IMR-90 (cell line): ENCODE data around the gene TAX1BP1. TPM values are rescaled to one million over a fixed set of nuclear protein-coding genes. Genes with fewer than 3 reads are reported as not detected.

Source experiments
- ATAC-seq: fragments of 200-7000 bp; cut with Tn5 transposase; 2 replicates; pipeline ENCODE4 v1.9.1; 2020; ENCODE audit warnings: low read depth, mild to moderate bottlenecking, moderate library complexity
- BruUV-seq: library from RNA; stranded (reverse); fragments of 400-500 nt; replicated peaks from 2 replicates; lab custom pipeline; 2021; lab: Mats Ljungman, UMichigan
- CTCF ChIA-PET: fragments of 300-600 bp; formaldehyde crosslinking; extraction: SDS; loops from one replicate; lab custom pipeline; 2021; ENCODE audit warnings: antibody characterized with exemption; lab: Yijun Ruan, JAX
- POLR2A ChIA-PET: fragments of 300-600 bp; sonication (Branson Sonifier 250); formaldehyde crosslinking; loops from one replicate; lab custom pipeline; 2022; ENCODE audit warnings: antibody characterized with exemption; ENCODE audit not compliant: unreplicated experiment; lab: Charles Lee
- DNase-seq: peaks from one replicate; pipeline ENCODE4 v3.0.0; 2013
- H2AFZ ChIP-seq: replicated peaks from 2 replicates; pipeline ENCODE3; 2013; ENCODE audit warnings: low read length, mild to moderate bottlenecking; ENCODE audit not compliant: poor library complexity
- H2AK5ac ChIP-seq: 2 replicates; pipeline ENCODE4 v1.6.1; 2013; ENCODE audit warnings: low read depth, low read length, inconsistent platforms
- H2AK9ac ChIP-seq: replicated peaks from 2 replicates; pipeline ENCODE3; 2013; ENCODE audit warnings: mild to moderate bottlenecking, low read depth, low read length, moderate library complexity; ENCODE audit not compliant: poor library complexity
- H2BK120ac ChIP-seq: 2 replicates; pipeline ENCODE4 v1.6.1; 2013; ENCODE audit warnings: low read depth, low read length, inconsistent platforms
- H2BK15ac ChIP-seq: 3 replicates; pipeline ENCODE4 v1.6.1; 2013; ENCODE audit warnings: low read depth, low read length, inconsistent platforms
- H2BK20ac ChIP-seq: 2 replicates; pipeline ENCODE4 v1.6.1; 2013; ENCODE audit warnings: low read depth, mild to moderate bottlenecking, inconsistent platforms, low read length, moderate library complexity
- H2BK5ac ChIP-seq: 2 replicates; pipeline ENCODE4 v1.6.1; 2013; ENCODE audit warnings: mild to moderate bottlenecking, low read depth, low read length, inconsistent platforms; ENCODE audit not compliant: poor library complexity, severe bottlenecking
- H3K14ac ChIP-seq: replicated peaks from 2 replicates; pipeline ENCODE4 v1.6.1; 2013; ENCODE audit warnings: low read depth, low read length, inconsistent platforms
- H3K18ac ChIP-seq: 2 replicates; pipeline ENCODE4 v1.6.1; 2013; ENCODE audit warnings: low read depth, low read length, control low read depth
- H3K23ac ChIP-seq: 2 replicates; pipeline ENCODE4 v1.6.1; 2013; ENCODE audit warnings: low read depth, low read length, inconsistent platforms
- H3K27ac ChIP-seq: 2 replicates; pipeline ENCODE4 v1.5.1; 2013; ENCODE audit warnings: mild to moderate bottlenecking, control low read depth, low read length; ENCODE audit not compliant: insufficient read depth
- H3K27me3 ChIP-seq: 2 replicates; pipeline ENCODE4 v1.6.1; 2013; ENCODE audit warnings: low read length; ENCODE audit not compliant: control insufficient read depth, insufficient read depth
- H3K36me3 ChIP-seq: 2 replicates; pipeline ENCODE4 v1.6.1; 2013; ENCODE audit warnings: low read length, mixed read lengths; ENCODE audit not compliant: control insufficient read depth, insufficient read depth
- H3K4ac ChIP-seq: 2 replicates; pipeline ENCODE4 v1.6.1; 2013; ENCODE audit warnings: low read depth, low read length, inconsistent platforms
- H3K4me1 ChIP-seq: 2 replicates; pipeline ENCODE4 v1.6.1; 2013; ENCODE audit warnings: low read length, mixed read lengths; ENCODE audit not compliant: control insufficient read depth, insufficient read depth
- H3K4me2 ChIP-seq: 2 replicates; pipeline ENCODE4 v1.6.1; 2013; ENCODE audit warnings: low read depth, mild to moderate bottlenecking, control low read depth, low read length, moderate library complexity
- H3K4me3 ChIP-seq: 2 replicates; pipeline ENCODE4 v1.5.1; 2013; ENCODE audit warnings: low read depth, mild to moderate bottlenecking, control low read depth, low read length, moderate library complexity; ENCODE audit not compliant: insufficient read depth
- H3K56ac ChIP-seq: 2 replicates; pipeline ENCODE4 v1.6.1; 2013; ENCODE audit warnings: low read length, inconsistent platforms; ENCODE audit not compliant: insufficient read depth; ENCODE audit errors: extremely low read depth
- H3K79me1 ChIP-seq, 2 experiments: 2 replicates each; pipeline ENCODE4 v1.6.1; 2013; ENCODE audit warnings: low read length in 2 of 2, inconsistent platforms in 1 of 2, low read depth in 1 of 2
- H3K9ac ChIP-seq: 2 replicates; pipeline ENCODE4 v1.6.1; 2013; ENCODE audit warnings: low read depth, low read length, control low read depth
- H3K9me1 ChIP-seq: 2 replicates; pipeline ENCODE4 v1.6.1; 2013; ENCODE audit warnings: low read length, inconsistent platforms; ENCODE audit not compliant: insufficient read depth
- H3K9me3 ChIP-seq: 2 replicates; pipeline ENCODE4 v1.6.1; 2013; ENCODE audit warnings: low read length; ENCODE audit not compliant: control insufficient read depth, insufficient read depth
- H4K20me1 ChIP-seq: 2 replicates; pipeline ENCODE4 v1.6.1; 2013; ENCODE audit warnings: low read length, inconsistent platforms; ENCODE audit not compliant: insufficient read depth
- H4K5ac ChIP-seq: 2 replicates; pipeline ENCODE4 v1.6.1; 2013; ENCODE audit warnings: mild to moderate bottlenecking, low read depth, low read length, control low read depth
- H4K8ac ChIP-seq, 2 experiments: 2 replicates each; pipeline ENCODE4 v1.6.1; 2013; ENCODE audit warnings: low read depth in 2 of 2, low read length in 2 of 2, control low read depth in 1 of 2, inconsistent platforms in 1 of 2
- H4K91ac ChIP-seq: 2 replicates; pipeline ENCODE4 v1.6.1; 2013; ENCODE audit warnings: low read depth, low read length, inconsistent platforms; ENCODE audit not compliant: insufficient read depth
- BHLHE40 ChIP-seq: fragments of 150-350 bp; IDR thresholded peaks from 2 replicates; pipeline ENCODE4 v1.6.1; 2016; ENCODE audit warnings: mild to moderate bottlenecking, low read depth, low read length
- CEBPB ChIP-seq: IDR thresholded peaks from 2 replicates; pipeline ENCODE4 v1.6.1; 2012; ENCODE audit warnings: low read depth, low read length, improper control_type of control experiment
- CHD1 ChIP-seq: IDR thresholded peaks from 2 replicates; pipeline ENCODE4 v1.6.1; 2012; ENCODE audit warnings: low read depth, low read length, improper control_type of control experiment
- CTCF ChIP-seq: conservative IDR thresholded peaks from 2 replicates; pipeline ENCODE4 v1.5.1; 2012; ENCODE audit warnings: mild to moderate bottlenecking, low read depth, low read length, improper control_type of control experiment
- ELK1 ChIP-seq: fragments of 150-350 bp; IDR thresholded peaks from 2 replicates; pipeline ENCODE4 v1.6.1; 2016; ENCODE audit warnings: low read depth, mild to moderate bottlenecking, low read length, moderate library complexity, borderline replicate concordance
- FOS ChIP-seq: fragments of 150-350 bp; IDR thresholded peaks from 2 replicates; pipeline ENCODE4 v1.6.1; 2016; ENCODE audit warnings: low read depth, low read length
- MAFK ChIP-seq: IDR thresholded peaks from 2 replicates; pipeline ENCODE4 v1.6.1; 2012; ENCODE audit warnings: low read depth, low read length, improper control_type of control experiment
- MAZ ChIP-seq: IDR thresholded peaks from 2 replicates; pipeline ENCODE4 v1.6.1; 2012; ENCODE audit warnings: low read depth, mild to moderate bottlenecking, low read length, improper control_type of control experiment, moderate library complexity, borderline replicate concordance
- MXI1 ChIP-seq: IDR thresholded peaks from 2 replicates; pipeline ENCODE4 v1.6.1; 2012; ENCODE audit warnings: low read depth, mild to moderate bottlenecking, low read length, moderate library complexity, borderline replicate concordance
- NFE2L2 ChIP-seq: fragments of 150-350 bp; IDR thresholded peaks from 2 replicates; pipeline ENCODE4 v1.6.1; 2016; ENCODE audit warnings: low read depth, mild to moderate bottlenecking, low read length
- POLR2A ChIP-seq: IDR thresholded peaks from 2 replicates; pipeline ENCODE4 v1.6.1; 2012; ENCODE audit warnings: mild to moderate bottlenecking, low read depth, low read length
- RAD21 ChIP-seq: IDR thresholded peaks from 2 replicates; pipeline ENCODE4 v1.6.1; 2012; ENCODE audit warnings: low read length, improper control_type of control experiment
- RFX5 ChIP-seq: IDR thresholded peaks from 2 replicates; pipeline ENCODE4 v1.8.0; 2012; ENCODE audit warnings: low read depth, mild to moderate bottlenecking, low read length, moderate library complexity
- SMC3 ChIP-seq: fragments of 150-350 bp; IDR thresholded peaks from 2 replicates; pipeline ENCODE4 v1.6.1; 2016; ENCODE audit warnings: low read depth, mild to moderate bottlenecking, antibody characterized with exemption, low read length, moderate library complexity
- WGBS, 2 experiments: methylation state at CpG; one replicate each; pipeline versions ENCODE4 v1.1.5 to v1.1.7; 2013; ENCODE audit warnings: missing lambda C conversion rate in 2 of 2; ENCODE audit not compliant: insufficient read length in 1 of 2; ENCODE audit errors: extremely low coverage in 2 of 2; 5-methylcytosine and 5-hydroxymethylcytosine counted together
- dilution Hi-C: fragments of 300-500 bp; cut with HindIII; formaldehyde crosslinking; loops from one replicate; pipeline ENCODE4 v1.14.3; 2018; ENCODE audit warnings: low sequenced_read_pairs; ENCODE audit not compliant: unreplicated experiment
- in situ Hi-C: fragments of 300-500 bp; cut with MboI; formaldehyde crosslinking; loops from 3 replicates; pipeline ENCODE4 v1.14.3; 2019; ENCODE audit warnings: low sequenced_read_pairs, inconsistent platforms, mixed read lengths
- intact Hi-C: fragments of 100-400 bp; cut with micrococcal nuclease; formaldehyde crosslinking; loops from 2 replicates; pipeline ENCODE4 v1.10.0; 2022
- polyA plus RNA-seq, 3 experiments: library from polyadenylated mRNA; depleted of rRNA; stranded (reverse); fragments of >200 nt; gene quantifications; 2 replicates each; pipeline ENCODE4 v1.2.3, GENCODE V29; 2012; ENCODE audit warnings: low replicate concordance in 1 of 3
- total RNA-seq: library from RNA; depleted of rRNA; stranded (reverse); fragments of >200 nt; gene quantifications from 2 replicates; pipeline ENCODE4 v1.2.3, GENCODE V29; 2012
- TF ChIP-seq, protein P1 (sequence below): fragments of 150-350 bp; IDR thresholded peaks from 2 replicates; pipeline ENCODE4 v1.6.1; 2017; ENCODE audit warnings: mild to moderate bottlenecking, antibody characterized with exemption, low read length, low read depth

The TAX1BP1 gene
- total and polyA plus RNA-seq, 2 of the 4 experiments (the other 2 are of a cell fraction), result 49.0 to 52.7 TPM

GRCh38 chr7:27872356-27873275 is 132.7 kb downstream of the TAX1BP1 start:
- Histone ChIP-seq H2AK5ac (no peak overlapping the region), H3K4me3 (no peak overlapping the region), H3K9me1 (peaks cover 3% of the 10 kb centered on the region; the same call in 1 of the 2 replicates), H3K27me3 (no peaks in the 10 kb centered on the region), H3K18ac (no peak overlapping the region), H3K27ac (no peak overlapping the region), H4K20me1 (0 out of 2 replicates have a peak, but pooled peaks cover 9% of the 10 kb centered on the region), H3K23ac (no peak overlapping the region), H3K4me1 (0 out of 2 replicates have a peak, but pooled peaks cover 2% of the 10 kb centered on the region), H3K56ac (no peak overlapping the region), H2BK15ac (no peak overlapping the region), H2BK5ac (no peak overlapping the region), H3K4me2 (no peak overlapping the region), H3K14ac (no peak overlapping the region), H2AFZ (no peak overlapping the region), H3K9me3 (no peaks in the 10 kb centered on the region), H2BK120ac (no peak overlapping the region), H4K5ac (no peak overlapping the region), H4K91ac (no peak overlapping the region), H2AK9ac (no peak overlapping the region), H2BK20ac (no peak overlapping the region), H3K4ac (no peak overlapping the region), H3K9ac (no peak overlapping the region), H3K79me1 (peaks cover 7 to 9% of the 10 kb centered on the region in 2 experiments; a peak in 1 of 4 replicates), H3K36me3 (no peaks in the 10 kb centered on the region), H4K8ac (no peak overlapping the region)
- no peak for DNase-seq
- intact Hi-C loops (no loop called here), dilution Hi-C loops (no loop called here), in situ Hi-C loops (no loop called here)
- CTCF ChIA-PET, result no interaction called here
- no peak for ATAC-seq
- BruUV-seq, result no TSS peak
- POLR2A ChIA-PET, result no interaction called here
- 83% methylated on average over 1 of the region's 17 CpGs; no CpG with 5 or more reads in 1 of the 2 experiments for WGBS, 2 experiments
- TF ChIP-seq POLR2A (no peak), ELK1 (no peak), CTCF (no peak), CEBPB (no peak), RAD21 (no peak), RFX5 (no peak), NFE2L2 (no peak), MXI1 (no peak), BHLHE40 (no peak), MAFK (no peak), SMC3 (no peak), CHD1 (no peak), MAZ (no peak), FOS (no peak)
- TF ChIP-seq, protein P1, sequence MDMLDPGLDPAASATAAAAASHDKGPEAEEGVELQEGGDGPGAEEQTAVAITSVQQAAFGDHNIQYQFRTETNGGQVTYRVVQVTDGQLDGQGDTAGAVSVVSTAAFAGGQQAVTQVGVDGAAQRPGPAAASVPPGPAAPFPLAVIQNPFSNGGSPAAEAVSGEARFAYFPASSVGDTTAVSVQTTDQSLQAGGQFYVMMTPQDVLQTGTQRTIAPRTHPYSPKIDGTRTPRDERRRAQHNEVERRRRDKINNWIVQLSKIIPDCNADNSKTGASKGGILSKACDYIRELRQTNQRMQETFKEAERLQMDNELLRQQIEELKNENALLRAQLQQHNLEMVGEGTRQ, result no peak
